ENCODE data around the gene OSTC.
A peak's percentile ranks its signal among the peaks of the same experiment; 100 is the strongest.

OSTC gene

DNA sequence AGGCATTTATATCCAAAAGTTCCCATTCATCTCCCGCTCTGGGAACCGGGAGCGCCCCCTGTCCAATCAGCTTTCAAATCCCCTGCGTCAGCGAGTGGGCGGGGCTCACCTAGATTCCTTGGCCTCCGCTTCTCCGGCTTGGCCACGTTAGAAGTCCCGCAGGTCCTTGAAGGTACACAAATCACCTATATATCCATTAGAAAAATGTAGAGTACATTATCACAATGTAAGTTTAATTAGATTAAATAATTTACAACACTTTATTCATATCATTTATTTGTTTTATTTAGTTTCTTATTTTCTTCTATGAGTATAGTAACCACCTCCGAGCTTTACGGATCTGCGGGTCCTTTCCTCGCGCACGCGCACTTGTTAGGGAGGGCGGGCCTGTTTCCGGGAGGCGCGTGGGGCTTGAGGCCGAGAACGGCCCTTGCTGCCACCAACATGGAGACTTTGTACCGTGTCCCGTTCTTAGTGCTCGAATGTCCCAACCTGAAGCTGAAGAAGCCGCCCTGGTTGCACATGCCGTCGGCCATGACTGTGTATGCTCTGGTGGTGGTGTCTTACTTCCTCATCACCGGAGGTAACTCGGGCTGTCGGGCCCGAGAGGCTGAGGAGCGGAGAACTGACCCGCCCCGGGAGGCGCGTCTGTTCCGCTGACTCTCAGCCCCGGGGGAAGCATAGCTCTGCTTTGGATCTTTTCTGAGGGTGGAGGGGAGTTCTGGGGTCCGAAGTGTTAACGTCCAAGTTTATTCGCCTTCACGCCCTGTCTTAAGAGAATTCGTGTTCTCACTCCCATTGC is at the start of gene OSTC:
Gene OSTC, plus strand, starts transcription at position 388 of the 802 bp plus-strand sequence. Its CDS starts 57 bp downstream, at position 445.
- intact Hi-C loops (cut with DNase I) = no loop called here

DNA sequence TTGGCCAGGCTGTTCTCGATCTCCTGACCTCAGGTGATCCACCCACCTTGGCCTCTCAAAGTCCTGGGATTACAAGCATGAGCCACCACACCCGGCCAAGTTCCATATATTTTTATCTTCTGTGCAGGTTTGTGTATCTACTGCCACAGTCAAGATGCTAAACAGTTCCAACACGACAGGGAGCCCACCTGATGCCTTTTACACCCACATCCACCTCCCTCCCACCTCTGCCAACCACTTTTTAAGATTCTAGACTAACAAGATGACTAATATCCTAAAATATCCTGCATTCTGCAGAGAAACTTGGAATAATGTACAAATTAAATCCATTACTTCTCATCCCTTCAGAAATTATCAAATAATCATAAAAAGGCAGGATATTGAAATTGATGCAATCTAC is 49.3 kb upstream of the OSTC start:
- intact Hi-C loops (cut with DNase I) = no loop called here
- peak in 36 of 42 donors; percentile 20 to 78 (median 46) for DNase-seq

More for the DNA sequence above, at the start of gene OSTC:
- peak; percentile 94 to 99 (median 97) for DNase-seq

DNA sequence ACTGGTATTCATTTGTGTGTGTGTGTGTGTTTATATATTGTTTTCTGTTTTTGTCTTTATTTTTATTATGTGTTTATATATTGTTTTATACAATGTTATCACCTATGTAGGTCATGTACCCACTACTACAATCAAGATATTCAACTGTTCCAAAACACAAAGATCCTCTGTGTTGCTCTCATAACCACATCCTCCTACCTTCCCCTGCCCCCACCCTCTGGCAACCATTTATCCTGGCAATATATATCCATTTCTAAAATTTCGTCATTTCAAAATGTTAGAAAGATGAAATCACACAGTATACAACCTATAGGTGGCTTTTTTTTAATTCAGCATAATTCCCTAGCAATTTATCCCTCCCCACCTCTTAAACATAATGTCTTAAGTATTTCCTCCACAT is 48.9 kb upstream of the OSTC start:
- intact Hi-C loops (cut with DNase I) = no loop called here
- no peak for DNase-seq

DNA sequence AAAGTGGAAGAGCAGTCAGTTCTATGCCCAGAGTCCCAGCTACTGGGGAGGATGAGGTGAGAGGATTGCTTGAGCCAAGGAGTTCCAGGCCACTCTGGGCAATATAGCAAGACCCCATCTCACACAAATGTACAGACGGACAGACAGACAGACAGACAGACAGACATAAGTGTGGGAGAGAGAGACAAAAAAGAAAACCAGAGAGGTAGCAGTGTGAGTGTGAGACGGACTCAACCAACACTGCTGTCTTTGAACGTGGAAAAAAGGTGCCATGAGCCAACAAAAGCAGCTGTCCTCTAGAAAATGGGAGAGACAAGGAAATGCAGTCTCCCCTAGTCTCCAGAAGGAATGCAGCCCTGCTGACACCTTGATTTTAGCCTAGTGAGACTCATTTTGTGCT is 48.2 kb upstream of the OSTC start:
- intact Hi-C loops (cut with DNase I) = no loop called here
- no peak for DNase-seq

DNA sequence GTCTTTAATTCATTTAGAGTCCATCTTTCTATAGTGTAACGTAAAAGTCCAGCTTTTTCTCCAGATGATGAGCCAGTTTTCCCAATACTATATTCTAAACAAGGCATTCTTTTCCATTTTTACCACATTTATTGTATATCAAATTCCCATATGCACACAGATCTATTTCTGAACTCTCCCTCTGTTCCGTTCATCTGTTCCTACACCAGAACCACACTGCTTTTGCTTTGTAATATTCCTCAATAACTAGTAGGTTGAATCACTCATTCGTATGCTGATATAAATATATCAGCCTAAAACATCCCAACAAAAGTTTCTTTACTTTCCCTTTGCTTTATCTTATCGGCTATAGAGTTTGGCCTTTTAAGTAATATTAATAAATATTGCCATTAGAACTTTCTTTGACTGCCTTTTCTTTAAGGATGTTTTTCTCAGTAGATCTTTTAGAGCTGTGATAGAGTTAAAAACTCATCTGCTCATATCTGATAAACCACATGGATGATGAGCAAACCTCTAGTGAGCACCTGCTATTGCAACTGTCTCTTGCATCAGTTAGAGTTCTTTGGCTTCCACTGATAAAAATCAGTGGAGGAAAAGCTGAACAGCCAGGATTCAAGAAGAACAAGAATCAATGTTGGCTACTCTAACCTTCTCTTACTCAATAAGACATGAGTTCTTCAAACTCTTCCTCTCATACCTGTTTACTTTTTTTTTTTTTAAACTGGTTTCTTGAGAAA is 43.2 kb upstream of the OSTC start:
- DNase-seq = no peak
- intact Hi-C loops (cut with DNase I) = no loop called here

DNA sequence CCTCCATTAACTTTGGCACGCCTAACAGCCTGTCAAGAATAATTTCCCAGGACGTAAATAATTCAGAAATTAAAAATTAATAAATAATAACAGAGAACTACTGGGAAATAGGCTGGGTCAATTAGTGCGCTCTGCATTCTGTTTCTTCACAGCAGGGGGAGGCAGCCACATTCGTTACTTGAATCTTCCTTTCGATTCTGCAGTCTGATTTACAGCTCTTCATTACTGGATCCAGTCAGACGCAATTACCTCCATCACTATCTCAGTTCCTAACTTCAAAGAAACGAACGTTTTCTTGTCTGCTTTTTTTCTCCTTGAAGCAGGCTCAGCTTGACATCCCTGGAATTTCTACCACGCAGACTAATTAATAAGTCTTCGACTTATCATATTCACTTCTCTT is 39.0 kb upstream of the OSTC start:
- DNase-seq = peak in 27 of 42 donors; percentile 5 to 68 (median 34)
- intact Hi-C loops (cut with DNase I) = no loop called here

DNA sequence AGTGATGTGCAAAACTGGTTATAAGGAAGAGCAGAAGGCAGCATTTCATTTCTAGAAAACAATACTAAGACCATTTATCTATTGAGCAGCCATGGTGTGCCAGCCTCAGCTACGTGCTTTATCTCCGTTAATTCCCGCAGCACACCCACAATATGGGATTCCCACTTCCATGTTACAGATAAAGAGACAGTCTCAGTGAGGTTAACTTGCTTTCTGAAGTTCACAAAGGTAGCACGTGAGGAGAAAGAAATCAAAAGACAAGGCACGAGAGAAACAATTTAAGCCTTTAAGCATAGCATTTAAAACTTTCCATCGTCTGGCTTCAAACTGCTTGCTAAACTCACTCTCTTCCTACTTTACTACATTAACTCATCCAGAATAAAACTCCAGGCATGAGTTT is 38.0 kb upstream of the OSTC start:
- intact Hi-C loops (cut with DNase I) = no loop called here
- DNase-seq = peak in 1 of 42 donors; percentile 11

DNA sequence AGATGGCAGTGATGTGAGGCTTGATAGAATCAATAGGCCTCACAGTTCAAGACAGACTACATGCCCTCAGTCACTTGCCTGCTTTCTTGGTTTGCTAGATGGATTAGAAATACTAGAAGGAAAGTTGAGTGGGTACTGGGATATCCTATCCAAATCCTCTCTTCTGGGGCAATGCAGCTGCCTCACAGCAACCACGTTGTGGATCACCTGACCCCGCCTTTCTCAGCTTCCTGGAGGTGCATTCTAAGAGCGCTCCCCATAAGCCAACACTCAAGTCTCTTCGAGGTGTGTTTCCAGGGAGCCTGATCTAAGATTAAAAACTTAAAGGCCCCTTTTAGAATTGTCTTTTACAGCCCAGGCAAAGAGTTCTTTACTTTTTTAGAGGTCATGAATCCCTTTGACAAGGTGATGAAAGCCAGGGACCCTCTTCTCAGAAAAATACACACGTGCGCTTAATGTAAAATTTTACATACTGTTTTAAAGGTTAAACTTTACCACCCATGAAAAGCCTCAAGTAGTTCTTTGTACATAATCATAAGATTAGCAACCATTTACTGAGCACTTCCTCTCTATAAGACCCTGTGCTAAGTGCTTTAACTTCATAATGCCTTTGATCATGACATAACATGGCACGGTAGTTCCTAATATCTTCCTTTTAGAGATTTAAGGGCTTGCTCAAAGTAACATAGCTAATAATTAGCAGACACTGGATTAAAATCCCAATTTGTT is 30.9 kb upstream of the OSTC start:
- no peak for DNase-seq
- intact Hi-C loops (cut with DNase I) = no loop called here

DNA sequence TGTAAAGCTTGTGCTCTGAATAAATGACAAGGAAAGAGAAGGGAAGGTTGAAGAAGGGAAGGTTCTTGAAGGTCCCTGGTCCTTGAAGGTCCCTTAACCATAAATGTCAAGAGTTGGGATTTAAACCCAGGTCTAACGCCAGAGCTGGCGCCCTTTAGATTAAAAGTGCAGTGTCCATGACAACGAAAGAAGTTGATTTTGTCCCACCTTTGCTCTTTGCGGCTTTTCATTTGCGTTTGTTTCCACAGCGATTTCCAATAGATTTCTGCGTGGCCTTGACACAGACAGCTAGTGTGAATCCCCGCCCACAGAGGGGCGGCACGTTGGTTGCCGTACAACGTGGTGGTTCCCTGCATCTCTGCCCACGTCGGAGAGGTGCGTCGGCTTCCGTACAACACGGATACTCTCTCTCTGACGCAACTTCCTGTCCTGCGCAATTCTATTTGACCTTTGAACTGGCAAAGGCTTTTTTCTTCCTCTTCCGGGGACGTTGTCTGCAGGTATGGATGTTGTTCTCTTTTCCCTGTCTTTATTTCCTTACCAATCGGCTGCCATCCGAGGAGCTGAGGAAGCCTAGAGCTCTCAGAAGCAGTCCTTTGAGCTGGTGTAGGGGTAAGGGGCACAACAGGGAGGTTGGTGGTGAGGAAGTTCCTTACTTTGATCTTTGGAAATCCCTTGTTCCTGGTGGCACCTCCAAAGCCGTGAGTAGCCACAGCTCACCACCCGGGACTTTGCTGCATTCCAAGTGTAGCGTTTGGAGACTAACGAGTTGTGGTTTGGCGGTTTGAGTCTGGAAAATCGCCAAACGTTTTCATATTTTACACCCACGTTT is 30.1 kb upstream of the OSTC start, which contains the start of gene RPL34:
Gene RPL34, plus strand, starts transcription at position 476 of the 832 bp plus-strand sequence. CDS start 1,384 bp downstream, outside the sequence.
- intact Hi-C loops (cut with DNase I) = no loop called here
- peak; percentile 94 to 100 (median 98) for DNase-seq

DNA sequence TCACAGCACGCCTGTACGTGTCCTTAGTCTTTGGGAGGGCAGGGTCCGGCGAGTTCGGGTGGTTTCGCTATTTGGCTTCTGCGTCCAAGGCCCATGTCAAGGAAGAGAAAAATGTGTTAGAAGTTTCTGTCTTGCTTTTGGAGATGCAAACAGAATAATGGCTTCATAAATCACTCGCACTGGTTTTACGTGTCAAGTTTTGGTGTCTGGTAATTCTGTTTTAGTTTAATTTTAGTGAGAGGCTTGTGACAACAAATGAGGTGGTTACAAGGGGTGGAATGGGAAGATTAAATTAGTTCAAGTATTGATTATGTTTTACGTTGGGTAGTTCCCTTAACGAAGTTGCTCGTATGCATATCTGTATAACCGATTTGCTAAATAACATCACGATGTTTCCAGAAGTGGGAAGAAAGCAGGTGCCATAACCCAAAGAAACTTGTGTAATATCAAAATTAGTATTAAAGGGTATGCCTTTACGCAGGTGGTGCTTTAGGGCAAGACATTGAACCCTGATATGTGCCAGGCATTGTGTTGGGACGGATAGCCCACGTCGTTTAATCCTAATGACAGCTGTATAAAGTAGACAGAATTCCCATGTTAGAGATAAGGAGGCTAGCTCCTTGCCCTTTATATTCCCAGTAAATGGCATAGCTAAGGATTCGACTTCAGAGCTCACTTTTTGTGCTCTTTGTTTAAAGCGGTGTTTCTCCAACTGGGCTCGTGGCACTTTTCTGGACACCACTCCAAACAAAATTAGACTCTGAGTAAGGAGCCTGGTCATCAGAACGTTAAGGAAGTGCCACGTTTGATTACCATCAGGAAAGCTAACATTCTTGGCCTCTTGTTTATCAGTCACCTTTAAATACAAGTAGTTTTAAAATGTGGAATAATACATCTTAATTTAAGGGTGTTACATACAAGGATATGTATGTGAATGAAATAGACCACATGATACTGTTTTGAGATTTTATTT is 29.2 kb upstream of the OSTC start:
- DNase-seq = no peak
- intact Hi-C loops (cut with DNase I) = no loop called here

DNA sequence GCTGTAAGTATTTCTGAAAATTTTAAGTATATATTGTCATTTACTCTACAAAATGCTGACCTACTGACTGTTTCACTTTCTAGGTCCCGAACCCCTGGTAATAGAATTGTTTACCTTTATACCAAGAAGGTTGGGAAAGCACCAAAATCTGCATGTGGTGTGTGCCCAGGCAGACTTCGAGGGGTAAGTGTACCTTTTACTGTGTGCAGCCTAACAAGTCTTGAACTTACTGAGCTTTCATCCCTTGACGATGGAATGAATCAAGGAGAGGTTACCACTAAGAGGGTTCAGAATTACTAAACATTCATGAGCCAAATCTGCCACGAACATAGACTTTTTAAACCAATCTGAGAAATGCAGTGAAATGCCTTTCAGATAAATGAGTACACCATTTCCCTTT is 28.4 kb upstream of the OSTC start:
- intact Hi-C loops (cut with DNase I) = no loop called here
- DNase-seq = no peak

DNA sequence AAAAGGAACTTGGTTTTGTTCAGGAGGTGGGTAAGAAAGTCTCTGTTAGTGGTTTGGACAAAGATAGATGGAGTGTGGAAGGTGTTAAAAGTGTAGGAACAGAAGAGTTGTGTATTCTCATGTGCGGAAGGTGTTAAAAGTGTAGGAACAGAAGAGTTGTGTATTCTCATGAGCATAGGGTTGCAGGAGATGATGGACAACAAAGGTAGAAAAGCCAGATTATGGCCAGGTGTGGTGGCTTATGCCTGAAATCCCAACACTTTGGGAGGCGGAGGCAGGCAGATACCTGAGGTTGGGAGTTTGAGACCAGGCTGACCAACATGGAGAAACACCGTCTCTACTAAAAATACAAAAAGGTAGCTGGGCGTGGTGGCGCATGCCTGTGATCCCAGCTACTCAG is 27.6 kb upstream of the OSTC start:
- intact Hi-C loops (cut with DNase I) = no loop called here
- DNase-seq = no peak

DNA sequence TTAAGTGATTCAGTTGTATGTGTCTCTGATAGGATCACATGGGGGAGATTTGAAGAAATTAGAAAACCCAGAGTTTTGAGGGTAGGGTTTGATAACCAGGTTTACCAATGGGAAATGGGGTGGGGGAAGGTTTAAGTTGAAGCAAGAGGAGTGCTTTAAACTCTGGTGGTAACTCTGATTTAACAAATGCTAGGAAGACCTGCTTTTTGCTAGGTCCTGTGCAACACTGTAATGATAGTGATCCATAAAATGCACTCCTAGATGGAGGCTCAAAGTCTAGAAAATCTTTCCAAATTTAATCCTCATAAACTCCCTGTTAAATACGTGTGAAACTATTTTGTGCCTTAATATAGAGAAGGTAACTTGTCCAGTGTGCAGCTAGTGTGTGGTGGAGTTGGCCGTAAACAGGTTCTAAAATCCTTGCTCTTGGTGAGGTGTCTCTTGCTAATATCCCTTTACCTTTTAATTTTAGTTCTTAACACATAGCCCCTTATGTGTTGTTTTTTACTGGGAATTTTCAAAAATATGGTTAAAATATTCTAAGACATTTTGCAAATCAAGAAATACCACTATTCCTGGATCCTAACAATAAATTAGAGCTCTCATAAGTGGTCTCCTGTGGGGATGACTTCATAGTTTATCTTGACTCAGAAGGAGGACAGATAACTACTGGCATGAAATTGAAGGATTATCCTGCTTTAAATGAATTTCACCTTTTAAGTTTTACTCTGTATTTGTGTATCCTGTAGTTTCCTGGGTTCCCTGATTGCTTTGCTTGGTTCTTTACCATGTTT is 25.9 kb upstream of the OSTC start:
- intact Hi-C loops (cut with DNase I) = no loop called here
- DNase-seq = no peak

DNA sequence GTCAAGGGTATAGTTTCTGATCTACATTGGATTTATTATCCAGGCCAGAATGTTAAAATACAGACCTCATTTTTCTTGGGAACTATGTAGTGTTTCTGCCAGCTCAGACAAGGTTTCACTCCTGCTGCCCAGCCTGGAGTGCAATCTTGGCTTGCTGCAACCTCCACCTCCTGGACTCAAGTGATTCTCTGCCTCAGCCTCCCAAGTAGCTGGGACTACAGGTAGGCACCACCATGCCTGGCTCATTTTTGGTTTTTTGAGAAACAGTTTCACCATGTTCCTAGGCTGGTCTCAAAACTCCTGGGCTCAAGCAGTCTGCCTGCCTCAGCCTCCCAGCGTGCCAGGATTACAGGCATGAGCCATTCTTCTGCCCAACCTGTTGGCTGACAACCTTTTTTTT is 24.3 kb upstream of the OSTC start:
- intact Hi-C loops (cut with DNase I) = no loop called here
- no peak for DNase-seq

DNA sequence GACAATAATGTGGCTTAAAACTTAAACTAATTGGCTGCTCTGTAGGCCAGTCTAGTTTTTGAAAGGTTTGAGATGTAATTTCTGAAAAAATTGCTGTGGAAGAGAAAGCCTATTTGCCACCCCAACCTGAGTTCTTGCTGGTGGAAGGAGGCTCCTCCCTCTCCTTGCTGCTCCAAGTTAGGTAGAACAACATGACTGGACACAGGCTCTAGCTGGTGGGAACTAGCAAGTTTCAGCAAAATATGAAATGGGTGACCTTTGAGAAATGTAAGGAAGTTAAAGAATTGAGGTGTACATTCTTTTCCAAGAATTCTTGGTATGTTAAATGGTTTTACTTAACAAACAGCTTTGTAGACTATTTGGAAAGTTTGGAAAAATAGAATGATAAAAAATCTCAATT is 22.0 kb upstream of the OSTC start:
- no peak for DNase-seq
- intact Hi-C loops (cut with DNase I) = no loop called here

DNA sequence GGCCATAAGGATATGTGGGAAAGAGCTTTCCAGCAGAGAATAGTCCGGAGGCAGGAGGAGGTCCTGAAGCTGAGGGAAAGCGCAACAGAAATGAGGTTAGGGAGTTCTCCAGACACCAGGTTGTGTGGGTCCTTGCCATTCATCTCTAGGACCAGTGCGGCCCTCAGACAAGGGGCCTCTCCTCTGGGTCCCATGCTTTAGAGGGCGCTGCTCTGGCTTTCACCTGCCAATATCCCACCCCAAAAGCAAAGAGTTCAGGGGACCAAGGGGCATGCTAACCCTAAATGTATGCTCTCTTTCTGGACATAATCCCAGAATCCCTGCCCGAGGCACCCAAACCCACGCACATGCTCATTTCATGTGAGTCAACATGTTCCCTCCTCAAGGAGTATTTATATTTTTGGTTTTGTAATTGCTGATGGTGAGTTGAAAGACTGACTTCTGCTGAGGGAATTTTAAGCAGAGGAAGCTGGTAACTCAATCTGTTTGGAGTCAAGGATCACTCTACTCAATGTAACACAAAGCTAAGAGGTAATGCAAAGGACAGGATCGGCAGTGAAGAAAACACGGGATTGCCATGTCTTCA is 15.2 kb upstream of the OSTC start:
- intact Hi-C loops (cut with DNase I) = no loop called here
- no peak for DNase-seq

DNA sequence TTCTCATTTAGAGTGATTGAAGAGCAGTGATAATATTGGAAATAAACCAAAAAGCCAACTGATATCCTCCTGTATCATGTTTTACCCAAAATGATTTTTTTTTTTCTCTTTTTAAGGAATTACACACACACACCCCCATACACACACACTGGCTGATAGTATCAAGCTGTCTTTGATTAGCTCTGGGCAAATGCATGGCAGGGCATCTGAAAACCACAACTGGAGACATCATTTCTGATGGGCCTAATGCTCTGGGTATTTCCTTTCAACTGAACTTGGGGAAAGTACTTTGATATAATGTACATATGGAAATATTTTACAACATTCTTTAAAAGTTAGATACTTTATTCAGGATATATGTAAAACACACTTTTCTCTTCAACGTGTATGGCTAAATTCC is 14.2 kb upstream of the OSTC start:
- intact Hi-C loops (cut with DNase I) = no loop called here

More for the DNA sequence above, 14.2 kb upstream of the OSTC start:
- no peak for DNase-seq

All from head of caudate nucleus (tissue), 42 donors.